NCI-H1417 (cell line): ENCODE data around the gene COG2.
"Not testable (repeated sequence)": the region's sequence is repeated elsewhere in the genome, so short reads cannot be mapped to it uniquely, and the experiment has no call there.

Experiments used
- DNase-seq, 3 experiments: peaks; one replicate each; lab custom pipeline; 2025; lab: John Stamatoyannopoulos, UW

COG2 gene

GRCh38 chr1:230627767-230628166, 14.5 kb upstream of the COG2 start:
- DNase-seq: peak in 1 of 3 experiments; percentile 41

GRCh38 chr1:230629511-230629910, 12.8 kb upstream of the COG2 start:
- no peak for DNase-seq

- DNase-seq: no peak
These were observed 10.8 kb upstream of the COG2 start for GRCh38 chr1:230631477-230631876.

- peak; percentile 14 to 79 (median 33) for DNase-seq
These were observed 9.9 kb upstream of the COG2 start for GRCh38 chr1:230632273-230632873.

- peak in 1 of 3 experiments; percentile 48 for DNase-seq
These were observed 8.8 kb upstream of the COG2 start for GRCh38 chr1:230633469-230633868.

- no peak for DNase-seq
These were observed 7.9 kb upstream of the COG2 start for GRCh38 chr1:230634384-230634783.

- no peak for DNase-seq
These were observed 5.6 kb upstream of the COG2 start for GRCh38 chr1:230636575-230637148.

- DNase-seq: no peak
These were observed 2.5 kb upstream of the COG2 start for GRCh38 chr1:230639714-230640209.

GRCh38 chr1:230641346-230641745, 935 bp upstream of the COG2 start:
- DNase-seq: no peak

- no peak for DNase-seq
These were observed 400 bp upstream of the COG2 start for GRCh38 chr1:230641900-230642262.

- DNase-seq: no peak
These were observed 1.6 kb downstream of the COG2 start for GRCh38 chr1:230643908-230644307.

GRCh38 chr1:230646710-230647302, 4.5 kb downstream of the COG2 start:
- no peak for DNase-seq

- DNase-seq: no peak
These were observed 5.0 kb downstream of the COG2 start for GRCh38 chr1:230647321-230647720.

GRCh38 chr1:230648114-230648513, 5.8 kb downstream of the COG2 start:
- DNase-seq: no peak

- no peak for DNase-seq
These were observed 8.0 kb downstream of the COG2 start for GRCh38 chr1:230650300-230650699.

GRCh38 chr1:230651235-230651634, 9.0 kb downstream of the COG2 start:
- no peak for DNase-seq

GRCh38 chr1:230656719-230657118, 14.4 kb downstream of the COG2 start:
- not testable (repeated sequence) for DNase-seq

GRCh38 chr1:230658103-230658502, 15.8 kb downstream of the COG2 start:
- not testable (repeated sequence) for DNase-seq

- no peak for DNase-seq
These were observed 16.4 kb downstream of the COG2 start for GRCh38 chr1:230658691-230659090.

- peak in 1 of 3 experiments; percentile 3 for DNase-seq
These were observed 19.7 kb downstream of the COG2 start for GRCh38 chr1:230661976-230662375.

GRCh38 chr1:230668227-230668626, 25.9 kb downstream of the COG2 start:
- DNase-seq: no peak

GRCh38 chr1:230669543-230669942, 27.3 kb downstream of the COG2 start:
- DNase-seq: no peak

- no peak for DNase-seq
These were observed 32.3 kb downstream of the COG2 start for GRCh38 chr1:230674581-230674980.

GRCh38 chr1:230677200-230677599, 34.9 kb downstream of the COG2 start:
- DNase-seq: no peak
